ENCODE results near the gene GPR12.

GPR12 gene

GRCh38 chr13:26747706-26748105 is 12.9 kb downstream of the GPR12 start:
- TF ChIP-seq POLR2AphosphoS5 (IDR thresholded peaks at IDR 0.05; ENCODE audit: low read depth, low read length) (no peak), SIN3A (IDR thresholded peaks at IDR 0.05; ENCODE audit: borderline replicate concordance, insufficient read depth, low read length) (no peak), FOXP2 (optimal IDR thresholded peaks at IDR 0.05; ENCODE audit: borderline replicate concordance, extremely low read depth, extremely low read length, insufficient read depth) (no peak), REST (IDR thresholded peaks at IDR 0.05; ENCODE audit: insufficient read depth in 1 of 2, low read depth in 2 of 2, low read length in 2 of 2) (no peak), TAF1 (IDR thresholded peaks at IDR 0.05; ENCODE audit: borderline replicate concordance, insufficient read depth, low read length) (no peak)

GRCh38 chr13:26743971-26744370 is 16.6 kb downstream of the GPR12 start:
- TF ChIP-seq SIN3A (IDR thresholded peaks at IDR 0.05; ENCODE audit: borderline replicate concordance, insufficient read depth, low read length) (no peak), REST (IDR thresholded peaks at IDR 0.05; ENCODE audit: insufficient read depth in 1 of 2, low read depth in 2 of 2, low read length in 2 of 2) (no peak), TAF1 (IDR thresholded peaks at IDR 0.05; ENCODE audit: borderline replicate concordance, insufficient read depth, low read length) (no peak), POLR2AphosphoS5 (IDR thresholded peaks at IDR 0.05; ENCODE audit: low read depth, low read length) (no peak), FOXP2 (optimal IDR thresholded peaks at IDR 0.05; ENCODE audit: borderline replicate concordance, extremely low read depth, extremely low read length, insufficient read depth) (no peak)

- TF ChIP-seq FOXP2 (optimal IDR thresholded peaks at IDR 0.05; ENCODE audit: borderline replicate concordance, extremely low read depth, extremely low read length, insufficient read depth) (no peak), POLR2AphosphoS5 (IDR thresholded peaks at IDR 0.05; ENCODE audit: low read depth, low read length) (no peak), SIN3A (IDR thresholded peaks at IDR 0.05; ENCODE audit: borderline replicate concordance, insufficient read depth, low read length) (no peak), REST (IDR thresholded peaks at IDR 0.05; ENCODE audit: insufficient read depth in 1 of 2, low read depth in 2 of 2, low read length in 2 of 2) (no peak), TAF1 (IDR thresholded peaks at IDR 0.05; ENCODE audit: borderline replicate concordance, insufficient read depth, low read length) (no peak)
These were observed 17.8 kb downstream of the GPR12 start for GRCh38 chr13:26742691-26743358.

- TF ChIP-seq FOXP2 (optimal IDR thresholded peaks at IDR 0.05; ENCODE audit: borderline replicate concordance, extremely low read depth, extremely low read length, insufficient read depth), result no peak
- TF ChIP-seq SIN3A (IDR thresholded peaks at IDR 0.05; ENCODE audit: borderline replicate concordance, insufficient read depth, low read length), result no peak
- no peak for TF ChIP-seq TAF1 (IDR thresholded peaks at IDR 0.05; ENCODE audit: borderline replicate concordance, insufficient read depth, low read length)
- TF ChIP-seq POLR2AphosphoS5 (IDR thresholded peaks at IDR 0.05; ENCODE audit: low read depth, low read length), result no peak
- no peak for TF ChIP-seq REST (IDR thresholded peaks at IDR 0.05; ENCODE audit: insufficient read depth in 1 of 2, low read depth in 2 of 2, low read length in 2 of 2)
These were observed 24.9 kb downstream of the GPR12 start for GRCh38 chr13:26735677-26736076.

All from PFSK-1 (cell line).